ENCODE measurements around the gene SNRPF. TPM values are rescaled to one million over a fixed set of nuclear protein-coding genes. Genes with fewer than 3 reads are reported as not detected.

SNRPF gene
- polyA plus RNA-seq, 2 of the 4 experiments (the other 2 are of a cell fraction): 66.3 to 204 TPM

Other genes with a start within 250 kb of the SNRPF start
- 132 and 168 TPM in 2 replicates for gene NTN4, start 68.2 kb upstream of the SNRPF start, polyA plus RNA-seq (2011; rRNA removed)
- gene NTN4, start 68.2 kb upstream of the SNRPF start, polyA plus RNA-seq (2017; fragmentation: RNase III; extraction: RNeasy Plus Mini Kit Qiagen cat#74134 plus additional on column Dnase treatment): 36.9 to 37.3 TPM (median 37.1 TPM) in 3 replicates
- gene CCDC38, start 83.7 kb downstream of the SNRPF start, polyA plus RNA-seq (2011; rRNA removed): 0.37 and 0.41 TPM in 2 replicates
- gene CCDC38, start 83.7 kb downstream of the SNRPF start, polyA plus RNA-seq (2017; fragmentation: RNase III; extraction: RNeasy Plus Mini Kit Qiagen cat#74134 plus additional on column Dnase treatment): 0.18 to 0.28 TPM (median 0.24 TPM) in 3 replicates
- gene AMDHD1, start 84.4 kb downstream of the SNRPF start, polyA plus RNA-seq (2011; rRNA removed): 7.7 and 8.8 TPM in 2 replicates
- gene AMDHD1, start 84.4 kb downstream of the SNRPF start, polyA plus RNA-seq (2017; fragmentation: RNase III; extraction: RNeasy Plus Mini Kit Qiagen cat#74134 plus additional on column Dnase treatment): 3.5 to 4.1 TPM (median 4.1 TPM) in 3 replicates
- gene HAL, start 137.4 kb downstream of the SNRPF start, polyA plus RNA-seq (2011; rRNA removed): 0.43 and 0.50 TPM in 2 replicates
- 0.22 to 0.40 TPM (median 0.33 TPM) in 3 replicates for gene HAL, start 137.4 kb downstream of the SNRPF start, polyA plus RNA-seq (2017; fragmentation: RNase III; extraction: RNeasy Plus Mini Kit Qiagen cat#74134 plus additional on column Dnase treatment)
- 162 and 174 TPM in 2 replicates for gene LTA4H, start 176.6 kb downstream of the SNRPF start, polyA plus RNA-seq (2011; rRNA removed)
- gene LTA4H, start 176.6 kb downstream of the SNRPF start, polyA plus RNA-seq (2017; fragmentation: RNase III; extraction: RNeasy Plus Mini Kit Qiagen cat#74134 plus additional on column Dnase treatment): 122 to 126 TPM (median 124 TPM) in 3 replicates

All from A549 (cell line).